HG03025 (cell line): Measurements from ENCODE around the gene COL4A6.
"Not testable (repeated sequence)": the region's sequence is repeated elsewhere in the genome, so short reads cannot be mapped to it uniquely, and the experiment has no call there.

Experiments used
- ATAC-seq: cut with Tn5 transposase; IDR thresholded peaks from one replicate; pipeline ENCODE4 v1.9.1; 2021; ENCODE audit warnings: mild to moderate bottlenecking, moderate library complexity; ENCODE audit not compliant: unreplicated experiment, low FRiP score

Gene COL4A6

GRCh38 chrX:108412783-108413182 is 25.4 kb downstream of the COL4A6 start:
- ATAC-seq = no peak

- no peak for ATAC-seq
Observed at GRCh38 chrX:108399418-108400165, 38.6 kb downstream of the COL4A6 start.

GRCh38 chrX:108397627-108398391 is 40.4 kb downstream of the COL4A6 start:
- no peak for ATAC-seq

DNA sequence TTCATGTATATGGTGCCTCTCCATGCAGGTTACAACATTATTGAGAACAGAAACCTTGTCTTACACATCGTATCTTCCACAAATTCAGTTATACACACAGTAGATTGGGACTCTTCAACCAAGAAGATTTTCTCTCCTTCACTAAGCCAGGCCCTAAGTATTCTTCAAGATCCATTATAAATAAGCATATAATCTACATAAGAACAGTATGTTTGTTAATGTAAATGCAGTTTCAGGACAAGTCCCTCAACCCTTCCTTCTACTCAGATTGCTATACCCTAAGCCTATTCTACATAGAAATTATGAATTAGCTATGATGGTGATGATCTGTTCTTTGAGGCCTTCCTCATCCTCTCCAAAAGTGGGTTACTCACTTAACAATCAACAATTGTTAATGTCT is 41.2 kb downstream of the COL4A6 start:
- ATAC-seq = no peak

DNA sequence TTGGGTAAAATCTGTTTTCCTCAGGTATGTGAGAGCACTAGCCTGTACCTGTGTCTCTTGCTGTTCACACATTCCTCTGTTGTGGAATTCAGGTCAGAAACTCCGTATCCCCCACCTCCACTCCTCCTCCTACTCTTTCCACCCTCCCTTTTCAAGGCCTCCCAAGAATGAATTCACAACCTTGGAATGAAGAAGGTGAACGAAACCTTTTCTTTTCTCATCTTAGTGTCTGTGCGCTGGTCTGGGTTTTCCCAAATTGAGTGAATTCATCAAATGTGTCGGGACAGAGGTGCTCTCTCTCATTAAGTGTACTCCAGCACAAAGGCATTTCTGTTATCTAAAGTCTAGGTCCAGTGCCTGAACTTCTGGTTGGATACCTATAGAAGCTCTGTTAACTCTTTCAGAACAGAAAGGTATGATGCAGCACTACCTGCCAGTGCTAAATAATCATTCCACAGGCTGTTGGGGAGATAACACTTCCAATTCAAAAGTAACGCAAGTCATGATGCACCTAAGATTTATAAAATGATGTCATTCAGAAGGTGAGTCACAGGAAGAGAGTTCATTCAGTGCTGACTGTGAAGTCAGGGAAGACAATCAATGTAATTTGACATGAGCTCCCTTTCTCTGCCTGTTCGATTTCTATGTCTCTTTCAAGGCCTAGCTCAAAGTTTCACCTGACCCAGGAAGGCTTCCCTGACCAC is 41.9 kb downstream of the COL4A6 start:
- ATAC-seq = no peak

DNA sequence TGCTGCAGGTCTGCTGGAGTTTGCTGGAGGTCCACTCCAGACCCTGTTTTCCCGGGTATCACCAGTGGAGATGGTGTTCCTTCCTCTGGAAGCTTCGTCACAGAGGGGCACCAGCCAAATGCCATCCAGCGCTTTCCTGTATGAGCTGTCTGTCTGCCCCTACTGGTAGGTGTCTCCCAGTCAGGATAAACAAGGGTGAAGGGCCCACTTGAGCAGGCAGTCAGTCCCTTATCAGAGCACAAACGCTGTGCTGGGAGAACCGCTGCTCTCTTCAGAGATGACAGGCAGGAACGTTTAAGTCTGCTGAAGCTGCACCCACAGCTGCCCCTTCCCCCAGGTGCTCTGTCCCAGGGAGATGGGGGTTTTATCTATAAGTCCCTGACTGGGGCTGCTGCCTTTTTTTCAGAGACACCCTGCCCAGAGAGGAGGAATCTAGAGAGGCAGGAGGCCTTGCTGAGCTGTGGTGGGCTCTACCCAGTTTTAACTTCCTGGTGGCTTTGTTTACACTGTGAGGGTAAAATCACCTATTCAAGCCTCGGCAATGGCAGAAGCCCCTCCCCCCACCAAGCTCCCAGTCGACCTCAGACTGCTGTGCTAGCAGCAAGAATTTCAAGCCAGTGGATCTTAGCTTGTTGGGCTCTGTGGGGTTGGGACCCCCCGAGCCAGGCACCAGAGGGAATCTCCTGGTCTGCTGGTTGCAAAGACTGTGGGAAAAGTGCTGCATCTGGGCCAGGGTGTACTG is 47.1 kb downstream of the COL4A6 start:
- ATAC-seq = not testable (repeated sequence)

DNA sequence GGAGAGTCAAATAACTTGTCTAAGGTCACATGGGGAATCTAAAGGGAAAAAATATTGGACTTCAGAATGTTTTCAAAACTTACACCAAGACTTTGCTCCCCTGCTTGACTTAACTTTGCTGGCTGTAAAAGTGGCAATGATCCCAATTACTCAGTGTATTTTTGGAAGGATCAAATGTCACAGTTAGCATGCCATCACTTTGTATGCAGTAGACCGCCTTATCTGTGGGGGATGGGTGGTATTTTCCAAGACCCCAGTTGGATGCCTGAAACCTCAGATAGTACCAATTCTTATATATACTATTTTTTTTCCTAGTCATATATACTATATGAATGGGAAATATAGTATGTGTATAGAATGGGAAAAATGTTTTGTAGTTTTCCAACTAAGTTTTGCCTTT is 53.4 kb downstream of the COL4A6 start:
- ATAC-seq = no peak

DNA sequence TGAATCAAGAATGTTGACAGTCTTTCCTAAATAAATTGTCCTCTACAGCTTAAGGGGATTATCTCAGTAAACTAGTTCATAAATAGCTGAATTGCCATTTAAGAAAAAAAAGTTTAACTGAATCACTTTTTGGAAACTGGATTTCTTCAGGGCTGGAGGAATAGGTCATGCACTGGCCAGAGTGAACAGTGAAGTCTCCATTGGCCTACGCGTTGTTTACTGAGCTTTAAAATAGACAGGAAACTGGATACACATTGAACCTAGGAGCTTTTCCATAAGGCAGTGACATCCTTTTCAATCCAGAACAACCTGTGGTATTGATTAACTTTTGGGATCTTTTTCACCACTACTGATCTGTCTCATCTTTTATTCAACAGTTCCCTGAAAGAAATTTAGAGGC is 58.0 kb downstream of the COL4A6 start:
- ATAC-seq = no peak

GRCh38 chrX:108376821-108377220 is 61.4 kb downstream of the COL4A6 start:
- ATAC-seq = not testable (repeated sequence)

GRCh38 chrX:108375591-108375990 is 62.6 kb downstream of the COL4A6 start:
- ATAC-seq = not testable (repeated sequence)

DNA sequence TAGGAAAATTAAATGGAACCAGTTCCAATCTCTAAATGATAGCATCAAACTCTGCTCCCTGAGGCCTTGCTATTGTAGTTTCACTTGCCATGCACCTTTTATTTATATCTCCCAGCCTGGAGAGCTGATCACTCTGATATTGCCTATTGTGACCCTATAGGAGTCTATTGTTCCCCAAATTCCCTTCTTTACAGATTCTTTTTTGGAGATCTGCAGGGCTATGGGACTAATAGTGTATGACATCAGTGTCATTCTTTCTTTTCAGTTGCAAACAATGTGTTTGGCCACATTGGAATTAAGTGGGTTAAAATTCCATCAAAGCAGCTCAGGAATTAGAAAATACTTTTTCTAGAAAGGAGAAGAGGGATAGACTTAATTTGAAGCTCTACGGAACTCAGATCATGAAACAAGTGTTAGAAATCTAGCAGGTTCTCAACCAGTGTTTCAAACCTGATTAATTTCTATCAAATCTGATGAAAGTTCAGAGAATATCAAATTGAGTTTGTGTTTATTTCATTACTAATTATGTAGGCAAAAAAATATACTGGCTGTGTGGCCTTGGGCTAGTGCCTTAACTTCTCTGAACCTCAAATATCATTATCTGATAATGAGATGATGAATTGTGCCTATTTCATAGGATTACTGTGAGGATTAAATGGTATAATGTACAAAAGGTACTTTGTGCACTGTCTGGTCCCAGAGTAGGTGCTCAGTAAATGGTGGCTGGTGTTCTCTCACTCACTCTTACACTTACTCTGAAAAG is 71.4 kb downstream of the COL4A6 start:
- no peak for ATAC-seq

DNA sequence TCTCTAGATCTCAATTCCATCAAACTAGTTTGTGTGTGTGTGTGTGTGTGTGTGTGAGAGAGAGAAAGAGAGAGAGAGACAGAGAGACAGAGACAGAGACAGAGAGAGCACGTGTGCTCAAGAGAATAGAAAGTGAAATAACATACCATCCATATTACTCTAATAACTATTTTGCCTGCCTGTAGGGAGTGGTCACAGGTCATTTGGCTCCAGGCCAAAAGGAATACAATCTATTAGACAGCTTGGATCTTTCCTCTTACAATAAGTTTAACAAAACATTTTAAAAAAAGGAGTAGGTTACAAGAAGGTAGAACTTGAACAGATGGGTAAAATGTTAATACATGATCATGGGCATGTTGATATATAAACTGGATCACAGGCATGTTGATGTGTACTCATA is 76.2 kb downstream of the COL4A6 start:
- ATAC-seq = no peak

DNA sequence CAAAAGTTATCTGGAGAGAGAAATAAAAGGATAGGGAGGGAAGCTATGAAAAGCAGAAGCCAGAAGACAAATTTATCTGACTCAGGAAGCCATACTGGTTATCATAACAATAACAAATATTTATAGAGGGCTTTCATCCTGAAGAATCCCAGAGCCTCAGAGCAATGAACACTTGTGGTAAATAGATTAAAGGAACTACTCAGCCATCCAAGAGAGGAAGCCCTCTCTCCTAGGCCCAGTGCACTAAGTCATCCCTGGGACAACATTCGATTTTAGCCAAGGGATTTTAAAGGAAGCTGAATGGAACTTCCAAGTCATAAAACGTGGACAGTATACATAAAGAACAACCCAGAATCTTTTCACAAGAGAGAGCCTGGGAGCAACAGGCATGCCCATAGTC is 76.9 kb downstream of the COL4A6 start:
- ATAC-seq = no peak

- no peak for ATAC-seq
Observed at GRCh38 chrX:108359806-108360602, 78.2 kb downstream of the COL4A6 start.

- no peak for ATAC-seq
Observed at GRCh38 chrX:108353452-108353851, 84.8 kb downstream of the COL4A6 start.

GRCh38 chrX:108349210-108349609 is 89.0 kb downstream of the COL4A6 start:
- no peak for ATAC-seq

GRCh38 chrX:108348525-108348924 is 89.7 kb downstream of the COL4A6 start:
- ATAC-seq = no peak

DNA sequence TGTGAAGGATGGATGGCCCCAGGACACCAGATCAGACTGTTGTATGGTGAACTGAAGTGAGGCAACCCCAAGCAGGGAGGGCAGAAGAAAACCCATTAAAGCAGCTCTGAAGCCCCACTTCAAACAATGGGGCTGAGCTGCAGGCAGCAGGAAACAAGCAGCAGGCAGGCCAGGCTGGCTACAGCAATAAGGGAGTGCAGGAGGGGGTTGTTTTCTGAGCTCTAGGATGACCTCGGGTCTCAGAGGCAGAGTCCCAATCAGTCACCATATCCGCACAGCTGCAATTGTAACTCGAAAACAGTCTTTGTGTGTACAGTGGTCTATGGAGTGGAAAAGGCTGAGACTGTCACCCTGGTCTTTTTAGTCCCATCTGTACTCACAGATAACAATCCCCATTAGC is 90.4 kb downstream of the COL4A6 start:
- no peak for ATAC-seq

GRCh38 chrX:108344216-108344615 is 94.0 kb downstream of the COL4A6 start:
- ATAC-seq = no peak
